HepG2 (cell line): ENCODE data around the gene NIBAN1. TPM values are rescaled to one million over a fixed set of nuclear protein-coding genes. Genes with fewer than 3 reads are reported as not detected.

Experiments used
- ATAC-seq: fragments of 200-7000 bp; cut with Tn5 transposase; 3 replicates; pipeline ENCODE4 v1.9.1; 2020; ENCODE audit warnings: mild to moderate bottlenecking, moderate library complexity
- BruUV-seq: library from RNA; stranded (reverse); fragments of 400-500 nt; replicated peaks from 2 replicates; lab custom pipeline; 2021; lab: Mats Ljungman, UMichigan
- CTCF ChIA-PET: fragments of 300-600 bp; formaldehyde crosslinking; extraction: SDS; loops from one replicate; lab custom pipeline; 2021; ENCODE audit warnings: low total read pairs, inconsistent platforms, low intra/inter-chr PET ratio; lab: Yijun Ruan, JAX
- POLR2A ChIA-PET: fragments of 350-600 bp; sonication (Branson Sonifier 250); formaldehyde crosslinking; loops from one replicate; lab custom pipeline; 2020; ENCODE audit warnings: antibody characterized with exemption, inconsistent platforms; lab: Yijun Ruan, JAX
- DNase-seq: peaks from one replicate; pipeline ENCODE4 v3.0.0-alpha.2; 2015; ENCODE audit warnings: low spot score
- FAIRE-seq: peaks from 3 replicates; lab custom pipeline; 2011; peaks lifted over from hg19 to GRCh38; lab: Jason Lieb, UNC
- H2AFZ ChIP-seq: one replicate; pipeline ENCODE4 v1.6.1; 2011; ENCODE audit warnings: low read length, inconsistent platforms
- H3K27ac ChIP-seq: fragments of 300-600 bp; 3 replicates; pipeline ENCODE4 v1.8.0; 2011; ENCODE audit warnings: mixed run types, mild to moderate bottlenecking, mixed read lengths, low read length, inconsistent platforms; ENCODE audit not compliant: insufficient read depth; ENCODE audit errors: extremely low read length
- H3K27me3 ChIP-seq, 2 experiments: fragments of 200-600 bp in 1 of 2; 2 replicates in 1 of 2; 3 replicates in 1 of 2; pipeline versions ENCODE4 v1.6.0 to v1.8.0; 2011; ENCODE audit warnings: low read length in 2 of 2, mild to moderate bottlenecking in 2 of 2, moderate library complexity in 2 of 2, inconsistent platforms in 1 of 2; ENCODE audit not compliant: insufficient read depth in 2 of 2, control insufficient read depth in 1 of 2
- H3K36me3 ChIP-seq, 2 experiments: fragments of 200-600 bp in 1 of 2; replicated peaks in 1 of 2; 2 replicates in 1 of 2; 3 replicates in 1 of 2; pipeline versions ENCODE4 v1.5.1 to v1.8.0; 2011; ENCODE audit warnings: low read length in 2 of 2, inconsistent platforms in 1 of 2; ENCODE audit not compliant: insufficient read depth in 2 of 2, control insufficient read depth in 1 of 2
- H3K4me1 ChIP-seq: 2 replicates; pipeline ENCODE4 v1.5.1; 2012; ENCODE audit warnings: low read length, inconsistent platforms; ENCODE audit not compliant: insufficient read depth
- H3K4me2 ChIP-seq: 2 replicates; pipeline ENCODE4 v1.6.0; 2011; ENCODE audit warnings: low read depth, low read length, inconsistent platforms
- H3K4me3 ChIP-seq, 3 experiments: fragments of 200-600 bp in 1 of 3; sonication (generic), shearing (Covaris generic) in 1 of 3; replicated peaks in 1 of 3; 2 replicates each; pipeline ENCODE4 v1.5.1; 2011 to 2016; ENCODE audit warnings: low read length in 3 of 3, inconsistent platforms in 2 of 3, low read depth in 2 of 3, mild to moderate bottlenecking in 2 of 3, control low read depth in 1 of 3, mixed read lengths in 1 of 3; ENCODE audit not compliant: insufficient read depth in 1 of 3
- H3K79me2 ChIP-seq: one replicate; pipeline ENCODE4 v1.6.1; 2011; ENCODE audit warnings: low read length, inconsistent platforms; ENCODE audit not compliant: insufficient read depth
- H3K9ac ChIP-seq: 2 replicates; pipeline ENCODE4 v1.6.0; 2011; ENCODE audit warnings: mild to moderate bottlenecking, low read depth, low read length, inconsistent platforms; ENCODE audit not compliant: insufficient read depth
- H3K9me3 ChIP-seq: 2 replicates; pipeline ENCODE4 v1.5.1; 2012; ENCODE audit warnings: mild to moderate bottlenecking, low read length
- H4K20me1 ChIP-seq: 2 replicates; pipeline ENCODE4 v1.6.0; 2011; ENCODE audit warnings: inconsistent platforms, mild to moderate bottlenecking, low read length, moderate library complexity; ENCODE audit not compliant: insufficient read depth
- CENPT ChIP-seq: sonication (generic); formaldehyde crosslinking; IDR thresholded peaks from 2 replicates; pipeline ENCODE4 v1.8.0; 2022; ENCODE audit warnings: low read depth, mild to moderate bottlenecking, moderate library complexity, missing genetic modification reagents
- HNF4A ChIP-seq: sonication (generic); formaldehyde crosslinking; IDR thresholded peaks from 2 replicates; pipeline ENCODE4 v1.4.0; 2020; ENCODE audit warnings: missing genetic modification reagents
- IRX3 ChIP-seq: sonication (generic); formaldehyde crosslinking; IDR thresholded peaks from 2 replicates; pipeline ENCODE4 v1.8.1; 2023; ENCODE audit warnings: mild to moderate bottlenecking, low read depth, missing genetic modification reagents, borderline replicate concordance
- LRRFIP1 ChIP-seq: sonication (generic); formaldehyde crosslinking; conservative IDR thresholded peaks from 2 replicates; pipeline ENCODE4 v1.4.0; 2020; ENCODE audit warnings: missing genetic modification reagents
- MED1 ChIP-seq: sonication (generic); formaldehyde crosslinking; IDR thresholded peaks from 2 replicates; pipeline ENCODE4 v1.4.0; 2020; ENCODE audit warnings: missing genetic modification reagents
- NR2F6 ChIP-seq, 2 experiments: IDR thresholded peaks; 2 replicates each; pipeline ENCODE4 v1.6.1; 2016; ENCODE audit warnings: antibody characterized with exemption in 1 of 2, mild to moderate bottlenecking in 1 of 2
- PATZ1 ChIP-seq: sonication (generic); formaldehyde crosslinking; IDR thresholded peaks from 2 replicates; pipeline ENCODE4 v1.4.0; 2020; ENCODE audit warnings: missing genetic modification reagents
- ZBTB46 ChIP-seq: sonication (generic); formaldehyde crosslinking; IDR thresholded peaks from 2 replicates; pipeline ENCODE4 v1.4.0; 2020; ENCODE audit warnings: mild to moderate bottlenecking, missing genetic modification reagents, borderline replicate concordance
- ZNF709 ChIP-seq: sonication (generic); formaldehyde crosslinking; IDR thresholded peaks from 2 replicates; pipeline ENCODE4 v1.5.0; 2020; ENCODE audit warnings: mild to moderate bottlenecking, missing genetic modification reagents
- ZNF839 ChIP-seq: sonication (generic); formaldehyde crosslinking; IDR thresholded peaks from 2 replicates; pipeline ENCODE4 v1.4.0; 2020; ENCODE audit warnings: missing genetic modification reagents, mild to moderate bottlenecking, borderline replicate concordance
- ZSCAN20 ChIP-seq: sonication (generic); formaldehyde crosslinking; IDR thresholded peaks from 2 replicates; pipeline ENCODE4 v1.4.0; 2020; ENCODE audit warnings: missing genetic modification reagents, mild to moderate bottlenecking, borderline replicate concordance
- WGBS: methylation state at CpG from one replicate; pipeline ENCODE4 v1.1.6; 2017; ENCODE audit warnings: low lambda C conversion rate; 5-methylcytosine and 5-hydroxymethylcytosine counted together
- in situ Hi-C: cut with HindIII; loops from 2 replicates; pipeline ENCODE4 v1.10.0; 2017; ENCODE audit warnings: low pct_unique_long_range_greater_than_20kb; ENCODE audit not compliant: extremely low pct_ligation_motif_present
- intact Hi-C: fragments of 100-400 bp; cut with micrococcal nuclease; formaldehyde crosslinking; loops from one replicate; pipeline ENCODE4 v1.10.0; 2022; ENCODE audit not compliant: unreplicated experiment
- polyA plus RNA-seq, 8 experiments: library from polyadenylated mRNA; depleted of rRNA in 3 of 8; stranded (reverse) in 7 of 8; unstranded in 1 of 8; fragments of >200 nt; fragmentation: Illumina TruSeq in 4 of 8; extraction: Trizol in 4 of 8; gene quantifications; 2 replicates each; pipeline versions ENCODE4 v1.2.1 to v1.2.3, GENCODE V29; 2011 to 2016; ENCODE audit warnings: low read depth in 4 of 8, missing spikeins in 1 of 8, mixed read lengths in 1 of 8; ENCODE audit not compliant: insufficient read depth in 1 of 8
- total RNA-seq, 5 experiments: library from RNA; depleted of rRNA; stranded (reverse); fragments of >200 nt; fragmentation: Illumina TruSeq; extraction: Trizol; gene quantifications; 2 replicates each; pipeline ENCODE4 v1.2.3, GENCODE V29; 2016; ENCODE audit warnings: low read depth in 1 of 5

Gene NIBAN1
- total and polyA plus RNA-seq, 2 of the 13 experiments (the other 11 are each of a cell fraction or from before 2014, with no cell fraction given), result not detected

GRCh38 chr1:184965439-184965838 is 8.9 kb downstream of the NIBAN1 start:
- Histone ChIP-seq H3K9ac (no peak overlapping the region), H3K27me3 (peaks cover 0 to 3% of the 10 kb centered on the region in 2 experiments; a peak in 2 of 5 replicates), H2AFZ (no peak overlapping the region), H3K36me3 (no peaks in the 10 kb centered on the region), H3K4me3 (no peak overlapping the region), H3K4me1 (no peaks in the 10 kb centered on the region), H3K4me2 (no peak overlapping the region)
- no peak for ATAC-seq
- intact Hi-C loops, result no loop called here
- in situ Hi-C loops, result no loop called here
- no peak for TF ChIP-seq HNF4A (CRISPR knock-in tag)
- TF ChIP-seq IRX3, result no peak
- no peak for TF ChIP-seq LRRFIP1
- no peak for TF ChIP-seq ZBTB46 (CRISPR knock-in tag)
- no peak for TF ChIP-seq MED1 (CRISPR knock-in tag)
- no peak for TF ChIP-seq ZNF839 (CRISPR knock-in tag)
- no peak for TF ChIP-seq PATZ1
- no peak for TF ChIP-seq NR2F6 (IDR thresholded peaks at IDR 0.05)
- TF ChIP-seq NR2F6 (CRISPR knock-in tag; IDR thresholded peaks at IDR 0.05), result no peak
- TF ChIP-seq ZSCAN20 (CRISPR knock-in tag), result no peak
- no peak for TF ChIP-seq CENPT (CRISPR knock-in tag)
- TF ChIP-seq ZNF709 (CRISPR knock-in tag), result no peak
- TF ChIP-seq, all 625 proteins: peak for 0
- Histone ChIP-seq H3K79me2 (no peaks in the 10 kb centered on the region), H3K27ac (no peak overlapping the region), H4K20me1 (no peaks in the 10 kb centered on the region), H3K9me3 (no peaks in the 10 kb centered on the region)
- ChIA-PET POLR2A (no interaction called here), CTCF (no interaction called here)
- FAIRE-seq (no peak), DNase-seq (no peak)
- WGBS, result 58% methylated on average over 8 of the region's 8 CpGs
- no TSS peak for BruUV-seq
